Glomerular visceral epithelial cell (primary cell): Measurements from ENCODE around the gene C2CD2.
A peak's percentile ranks its signal among the peaks of the same experiment; 100 is the strongest.
"Not testable (repeated sequence)": the region's sequence is repeated elsewhere in the genome, so short reads cannot be mapped to it uniquely, and the experiment has no call there.

ENCODE experiments used
- DNase-seq: peaks from one replicate; pipeline ENCODE4 v3.0.0-alpha.2; 2016; ENCODE audit errors: extremely low spot score

The C2CD2 gene

DNA sequence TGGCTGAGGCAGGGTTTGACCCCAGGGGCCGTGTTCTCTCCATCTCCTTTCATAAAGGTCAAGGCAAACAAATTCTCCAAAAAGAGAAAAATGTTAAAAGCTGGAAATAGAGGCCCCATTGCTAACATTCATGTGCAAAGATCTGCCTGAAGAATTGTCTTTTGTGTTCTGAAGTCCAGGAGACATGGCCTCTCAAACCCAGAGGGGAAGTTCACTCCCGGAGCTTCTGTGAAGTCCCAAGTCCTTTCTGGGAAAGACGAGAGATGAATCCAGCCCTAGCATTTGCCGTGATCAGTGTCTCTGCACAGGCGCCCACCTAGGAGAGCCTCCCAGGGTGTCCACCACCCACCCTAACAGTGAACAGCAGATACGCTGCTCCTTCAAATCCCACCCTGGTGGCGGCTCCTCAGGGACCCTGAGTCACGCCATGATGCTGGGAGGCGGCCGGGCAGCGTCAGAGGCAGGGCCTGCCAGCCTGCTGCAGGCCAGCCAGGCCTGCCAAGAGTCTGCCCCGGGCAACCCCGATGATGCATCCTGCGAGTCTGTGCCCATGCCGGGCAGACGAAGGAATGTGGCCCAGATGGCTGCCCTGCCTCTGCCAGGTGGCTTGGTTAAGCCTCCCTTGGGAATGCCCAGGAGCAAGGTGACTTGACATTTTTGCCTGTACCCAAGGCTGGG lies 5.2 kb upstream of the C2CD2 start:
- DNase-seq, result peak; percentile 32

DNA sequence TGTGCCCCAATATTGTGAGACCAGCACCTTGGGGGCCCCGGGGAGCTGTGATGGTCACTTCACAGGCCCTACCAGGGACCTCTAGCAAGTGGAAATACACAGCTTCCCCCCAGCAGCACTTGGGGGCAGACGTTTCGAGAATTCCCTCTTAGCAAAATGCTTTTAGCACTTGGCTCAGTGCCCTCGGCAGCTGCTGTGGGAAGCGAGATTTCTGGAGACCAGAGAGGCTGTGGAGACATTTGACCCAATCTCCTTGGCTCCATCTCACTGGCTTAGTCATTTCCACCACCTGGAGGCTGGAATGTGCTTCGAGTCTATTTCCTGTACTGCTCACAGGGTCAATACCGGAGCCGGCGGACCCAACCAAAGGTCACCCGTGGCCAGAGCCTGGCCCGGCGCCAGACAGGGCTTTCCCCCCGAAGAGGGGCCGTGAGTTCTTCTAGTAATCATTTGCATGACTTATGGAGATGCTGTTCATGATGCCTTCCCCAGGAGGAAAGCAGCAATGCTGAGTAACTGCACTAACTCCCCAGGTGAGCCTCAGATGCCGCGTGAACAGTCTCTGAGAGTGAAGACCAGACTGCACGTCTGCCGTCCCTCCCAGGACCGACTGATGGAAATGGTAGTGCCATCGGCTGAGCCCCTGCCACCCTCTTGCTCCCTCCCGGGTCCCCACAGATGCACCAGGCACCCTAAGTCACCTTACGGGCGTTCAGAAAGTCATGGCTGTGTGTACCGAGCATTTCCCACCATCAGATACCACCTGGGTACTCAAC lies 4.4 kb upstream of the C2CD2 start:
- peak; percentile 96 for DNase-seq

DNA sequence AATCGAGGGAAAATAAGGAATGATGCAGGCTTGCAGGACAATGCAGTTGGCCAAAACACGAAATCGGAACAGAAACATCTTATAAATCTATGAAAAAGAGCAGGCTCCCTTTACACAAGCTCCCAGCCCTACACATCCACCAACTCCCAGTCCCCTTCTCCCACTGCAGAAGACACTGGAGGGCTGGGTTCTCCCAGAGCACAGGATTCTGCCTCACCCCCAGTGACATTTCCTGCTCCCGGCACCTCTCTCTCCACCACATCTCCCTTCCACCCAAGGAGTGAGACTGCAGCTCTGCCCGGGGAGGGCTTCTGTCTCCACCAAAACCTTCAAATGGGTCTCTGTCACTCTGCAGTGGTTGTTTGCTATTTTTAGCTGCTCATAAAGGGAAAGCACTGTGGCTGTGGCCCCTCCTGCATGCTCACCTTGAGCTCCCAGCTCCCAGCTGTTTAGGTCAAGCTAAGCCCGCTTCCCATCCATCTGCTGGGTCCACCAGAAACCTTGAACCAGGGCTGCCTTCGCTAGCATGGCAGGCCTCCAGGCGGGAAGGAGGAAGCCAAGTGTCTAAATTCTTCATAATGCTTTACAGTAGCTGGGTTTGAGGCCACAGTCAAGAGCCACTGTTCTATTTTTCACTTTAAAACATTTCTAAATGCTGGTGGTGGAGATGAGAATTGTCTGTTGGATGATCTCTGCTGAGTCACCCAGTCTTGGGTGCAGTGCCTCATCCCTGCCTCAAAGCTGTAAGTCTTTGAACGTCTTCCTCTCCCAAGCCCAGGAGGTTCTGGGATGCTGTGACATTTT lies 3.3 kb upstream of the C2CD2 start:
- DNase-seq, result peak; percentile 64

DNA sequence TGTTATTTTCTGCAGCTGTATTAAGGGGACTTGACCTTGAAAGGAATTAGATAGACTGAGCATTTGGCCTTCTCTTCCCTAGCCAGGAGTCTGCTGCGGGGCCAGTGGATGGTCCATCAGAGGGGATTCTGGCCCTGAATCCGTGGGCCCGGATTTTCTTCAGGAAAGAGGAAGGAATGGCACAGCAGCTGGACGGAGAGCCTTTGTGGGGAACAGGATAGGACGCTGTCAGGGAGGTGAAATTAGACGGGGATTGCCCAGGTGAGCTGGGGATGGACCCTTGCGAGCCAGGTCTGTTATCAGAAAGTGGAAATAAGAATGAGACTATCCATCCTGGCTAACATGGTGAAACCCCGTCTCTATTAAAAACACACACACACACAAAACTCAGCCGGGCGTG lies 1.7 kb upstream of the C2CD2 start:
- DNase-seq, result no peak

DNA sequence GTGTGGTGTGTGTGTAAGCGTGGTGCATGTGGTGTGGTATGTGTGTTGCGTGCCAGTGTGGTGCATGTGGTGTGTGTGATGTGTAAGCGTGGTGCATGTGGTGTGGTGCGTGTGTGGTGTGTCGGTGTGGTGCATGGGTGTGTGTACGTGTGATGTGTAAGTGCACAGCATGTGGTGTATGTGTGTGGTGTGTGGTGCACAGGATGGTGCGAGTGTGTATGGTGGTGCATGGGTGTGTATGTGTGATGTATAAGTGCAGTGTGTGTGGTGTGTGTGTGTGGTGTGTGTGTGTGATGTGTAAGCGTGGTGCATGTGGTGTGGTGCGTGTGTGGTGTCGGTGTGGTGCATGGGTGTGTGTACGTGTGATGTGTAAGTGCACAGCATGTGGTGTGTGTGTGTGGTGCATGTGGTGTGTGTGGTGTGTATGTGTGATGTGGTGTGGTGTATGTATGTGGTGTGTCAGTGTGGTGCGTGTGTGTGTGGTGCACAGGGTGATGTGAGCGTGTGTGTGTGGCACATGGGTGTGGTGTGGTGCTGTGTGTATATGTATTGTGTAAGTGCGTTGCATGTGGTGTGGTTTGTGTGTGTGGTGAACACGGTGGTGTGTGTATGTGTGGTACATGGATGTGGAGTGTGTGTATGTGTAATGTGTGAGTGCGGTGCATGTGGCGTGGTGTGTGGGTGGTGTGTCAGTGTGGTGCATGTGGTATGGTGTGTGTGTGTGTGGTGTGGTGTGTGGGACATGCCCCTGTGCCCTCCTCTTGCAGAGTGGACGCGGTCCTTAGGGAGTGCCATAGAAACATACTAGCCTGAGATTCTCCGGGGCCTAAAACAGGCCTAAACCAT lies 1.1 kb upstream of the C2CD2 start:
- no peak for DNase-seq

DNA sequence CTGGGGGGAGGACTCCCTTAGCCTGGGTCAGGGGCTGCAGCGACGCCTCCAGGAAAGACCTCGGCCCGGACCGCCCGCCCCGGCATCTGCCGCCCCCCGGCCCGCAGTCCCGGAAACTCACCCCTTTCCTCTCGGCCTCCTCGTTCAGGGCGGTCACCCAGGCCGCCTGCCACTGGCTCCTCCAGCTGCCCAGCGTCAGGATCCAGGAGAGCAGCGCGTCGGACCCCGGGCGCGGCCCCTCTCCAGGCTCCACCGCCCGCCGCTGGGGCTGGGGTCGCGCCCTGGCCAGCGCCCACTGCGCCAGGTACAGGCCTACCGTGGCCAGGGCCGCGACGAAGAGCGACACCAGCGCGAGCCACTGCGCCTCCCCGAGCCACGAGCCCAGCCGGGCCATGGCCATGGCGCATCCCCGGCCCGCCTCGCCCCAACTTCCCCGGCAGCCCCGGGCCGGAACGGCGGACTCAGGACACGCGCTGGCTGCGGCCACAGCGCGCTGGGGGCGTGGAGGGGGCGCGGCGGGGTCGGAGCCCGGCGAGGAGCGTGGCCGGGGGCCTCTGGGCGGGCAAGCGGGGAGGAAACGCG lies 478 bp downstream of the C2CD2 start:
- DNase-seq, result no peak

DNA sequence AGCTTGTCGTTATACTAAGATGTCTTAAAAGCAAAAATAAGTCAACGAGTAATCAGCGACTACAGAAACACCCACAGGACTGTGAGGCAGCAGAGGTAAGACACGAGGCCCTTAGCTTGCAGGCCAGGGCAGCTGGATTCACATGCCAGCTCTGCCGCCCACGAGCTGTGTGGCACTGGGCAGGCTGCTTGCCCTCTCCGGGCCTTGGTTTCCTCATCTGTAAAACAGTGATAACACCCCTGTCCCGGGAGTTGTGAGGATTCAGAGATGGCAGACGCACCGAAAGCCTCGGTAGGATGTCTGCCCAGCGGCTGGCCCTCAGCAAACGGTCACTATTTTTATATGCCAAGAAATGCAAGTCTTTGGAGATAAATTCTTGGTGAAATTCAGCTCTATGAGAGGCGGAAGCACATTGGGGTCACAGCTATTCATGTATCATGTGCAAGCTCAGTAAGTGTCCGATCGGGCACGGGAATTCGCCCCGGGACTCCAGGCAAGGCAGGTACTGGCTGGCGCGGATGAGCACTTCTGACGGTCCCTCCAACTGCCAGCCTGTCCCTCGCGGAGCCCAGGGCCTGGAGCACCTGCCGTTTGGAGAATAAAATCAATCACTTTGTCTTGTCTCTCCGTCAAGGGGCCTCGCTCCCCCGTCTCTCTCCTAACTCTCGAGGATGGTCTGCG lies 1.1 kb downstream of the C2CD2 start:
- no peak for DNase-seq

DNA sequence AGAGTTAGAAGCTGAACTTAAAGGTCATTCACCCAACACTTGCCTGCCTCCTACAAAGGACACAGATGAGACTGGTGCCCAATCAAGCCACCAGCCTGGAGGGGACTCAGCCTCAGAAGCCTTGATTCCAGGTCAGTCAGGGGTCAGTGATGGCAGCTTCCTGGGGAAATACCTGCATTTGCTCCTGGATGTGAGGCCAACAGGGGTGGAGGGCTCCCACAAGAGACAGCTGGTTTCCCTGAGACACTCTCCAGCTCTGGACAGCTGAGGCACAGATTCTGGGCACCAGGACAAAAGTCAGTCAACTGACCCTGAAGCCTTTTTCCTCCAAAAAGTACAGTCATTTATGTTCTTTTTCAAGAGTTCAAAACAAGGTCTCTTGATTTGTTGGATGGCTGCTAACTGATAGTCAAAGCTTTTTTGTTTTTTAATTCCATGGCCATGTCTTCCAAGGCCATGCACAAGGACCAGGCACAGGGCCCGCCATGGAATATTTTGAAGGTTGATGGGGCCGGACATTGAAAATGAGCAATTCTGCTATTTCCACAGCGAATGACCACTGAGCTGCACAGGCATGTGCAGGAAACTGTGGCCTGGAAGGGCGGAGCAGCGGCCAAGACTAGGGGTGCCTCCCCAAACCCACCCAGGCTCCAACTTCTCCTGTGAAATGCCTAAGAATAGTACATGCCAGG lies 1.8 kb downstream of the C2CD2 start:
- DNase-seq, result no peak

DNA sequence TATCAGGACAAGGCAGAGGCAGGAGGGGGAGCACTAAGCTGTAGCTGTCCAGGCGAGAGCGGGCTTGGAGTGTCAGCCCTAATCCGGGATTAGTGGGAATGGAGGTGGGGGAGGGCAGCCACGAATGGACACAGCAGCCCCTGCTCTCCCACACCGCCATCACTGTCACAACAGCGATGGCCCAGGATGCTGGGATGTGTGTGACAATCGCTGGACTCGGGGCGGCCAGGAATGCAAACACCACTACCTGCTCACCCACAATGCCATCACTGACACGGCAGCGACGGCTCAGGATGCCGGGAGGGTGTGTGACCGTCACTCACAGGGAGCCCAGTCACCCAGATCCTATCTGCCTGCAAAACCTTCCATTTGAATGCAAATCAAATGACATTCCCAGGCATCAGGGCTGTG lies 2.9 kb downstream of the C2CD2 start:
- no peak for DNase-seq

DNA sequence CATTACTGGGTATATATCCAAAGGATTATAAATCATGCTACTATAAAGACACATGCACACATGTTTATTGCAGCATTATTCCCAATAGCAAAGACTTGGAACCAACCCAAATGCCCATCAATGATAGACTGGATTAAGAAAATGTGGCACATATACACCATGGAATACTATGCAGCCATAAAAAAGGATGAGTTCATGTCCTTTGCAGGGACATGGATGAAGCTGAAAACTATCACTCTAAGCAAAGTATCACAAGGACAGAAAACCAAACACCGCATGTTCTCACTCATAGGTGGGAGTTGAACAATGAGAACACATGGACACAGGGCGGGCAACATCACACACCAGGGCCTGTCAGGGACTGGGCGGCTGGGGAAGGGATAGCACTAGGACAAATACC lies 4.2 kb downstream of the C2CD2 start:
- DNase-seq, result not testable (repeated sequence)

DNA sequence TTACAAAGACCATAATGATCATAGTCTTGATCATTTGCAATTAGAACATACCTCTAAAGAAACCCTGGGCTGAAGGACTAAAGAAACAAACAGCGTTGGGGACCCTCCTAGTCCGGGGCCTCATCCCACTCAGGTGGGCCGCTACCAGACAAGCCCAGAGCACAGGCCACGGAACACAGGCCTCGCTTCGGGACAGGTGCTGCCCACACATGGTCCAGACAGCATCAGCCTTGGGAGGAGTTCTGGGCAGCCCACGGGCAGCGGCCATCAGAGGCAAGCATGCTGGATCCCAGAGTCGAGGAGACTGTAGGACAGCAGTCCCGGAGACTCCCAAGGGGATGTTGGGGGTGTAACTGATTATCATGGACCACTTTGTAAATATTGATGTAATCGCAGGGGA lies 4.9 kb downstream of the C2CD2 start:
- no peak for DNase-seq

DNA sequence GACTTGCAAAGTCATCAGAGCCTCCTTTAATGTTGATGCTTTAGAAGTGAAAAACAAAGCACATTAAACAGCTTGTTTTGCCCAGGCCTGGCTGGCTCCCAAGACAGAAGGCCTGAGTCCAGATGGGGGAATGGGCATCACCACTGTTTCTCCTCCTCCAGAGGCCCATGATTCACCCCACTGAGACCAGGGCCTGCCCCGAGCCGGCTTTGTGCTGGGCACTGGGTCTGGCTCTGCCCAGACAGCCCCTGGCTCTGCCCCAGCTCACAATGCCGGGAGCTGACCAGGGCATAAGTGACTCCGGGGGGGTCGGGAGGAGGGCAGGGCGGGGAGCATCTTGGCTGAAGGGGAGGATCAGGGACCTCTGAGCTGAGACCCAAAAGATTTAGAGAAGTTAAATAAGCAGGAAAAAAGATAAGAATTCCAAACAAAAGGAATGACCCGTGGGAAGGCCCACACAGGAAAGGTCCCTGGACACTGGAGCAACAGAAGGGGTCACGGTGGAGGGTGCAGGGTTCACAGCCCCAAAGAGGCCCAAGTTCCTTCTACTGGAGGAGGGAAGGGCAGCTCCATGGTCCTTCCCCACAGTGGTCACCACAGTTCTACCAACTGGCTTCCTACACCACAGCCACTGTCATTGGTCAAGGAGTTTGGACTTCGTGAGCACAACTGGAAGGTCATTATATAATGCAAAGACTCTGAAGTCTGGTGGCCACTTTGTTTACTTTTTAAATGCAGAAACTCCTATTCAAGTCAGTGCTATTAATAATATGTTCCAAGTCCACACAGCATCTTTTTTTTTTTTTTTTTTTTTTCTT lies 5.5 kb downstream of the C2CD2 start:
- DNase-seq, result peak; percentile 56

DNA sequence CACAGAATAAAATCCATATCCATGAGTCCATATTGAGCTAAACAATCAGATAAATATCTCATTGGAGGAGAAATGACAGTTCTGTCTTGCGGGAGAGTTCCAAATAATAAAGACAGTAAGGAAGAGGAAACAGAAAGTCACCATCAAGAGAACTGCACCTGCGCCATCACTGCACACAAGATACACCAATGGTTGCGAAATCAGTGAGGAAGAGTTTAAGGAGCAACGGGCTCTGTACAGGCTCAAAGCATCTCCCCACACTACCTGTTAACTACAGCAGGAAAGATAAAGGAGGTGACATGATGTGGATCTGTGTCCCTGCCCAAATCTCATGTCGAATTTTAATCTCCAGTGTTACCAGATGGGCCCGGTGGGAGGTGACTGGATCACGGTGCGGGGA lies 7.8 kb downstream of the C2CD2 start:
- no peak for DNase-seq

DNA sequence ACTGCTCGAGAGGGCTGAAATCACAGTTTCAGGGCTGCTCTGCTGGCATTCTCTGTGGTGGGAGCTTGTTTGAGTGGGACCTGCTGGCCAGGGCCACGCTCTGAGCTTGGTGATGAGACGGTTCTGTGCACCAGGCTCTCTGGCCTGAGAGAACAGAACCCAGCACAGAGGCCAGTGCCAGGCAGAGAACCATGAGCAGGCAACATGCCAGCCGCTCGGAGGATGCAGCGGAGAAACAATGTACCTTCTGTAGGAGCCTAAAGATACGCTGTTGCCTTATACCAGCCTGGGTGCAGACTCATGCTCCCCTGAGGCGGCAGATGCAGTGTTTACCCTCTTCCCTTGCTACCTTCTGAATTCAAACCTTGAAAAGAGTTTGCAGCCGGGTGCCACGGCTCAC lies 10.0 kb downstream of the C2CD2 start:
- DNase-seq, result no peak

DNA sequence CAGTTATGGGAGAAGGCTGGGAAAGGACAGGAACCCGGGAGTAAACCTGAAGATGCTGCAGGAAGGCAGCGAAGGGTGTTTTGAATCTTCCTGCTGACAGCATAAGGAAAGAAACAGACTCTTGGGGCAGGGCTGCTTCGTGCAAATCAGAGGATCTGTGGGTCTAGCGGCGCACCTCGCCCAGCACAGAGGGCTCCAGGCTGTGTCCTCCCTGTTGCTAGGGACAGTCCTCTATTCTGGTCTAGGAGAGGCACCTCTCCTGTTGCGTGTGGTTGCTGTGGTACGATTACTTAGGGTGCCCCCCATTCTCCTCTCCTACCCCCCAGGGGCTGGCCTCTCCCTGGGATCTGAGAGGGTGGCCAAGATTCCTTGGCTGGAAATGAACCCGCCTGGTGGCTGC lies 11.4 kb downstream of the C2CD2 start:
- DNase-seq, result no peak

DNA sequence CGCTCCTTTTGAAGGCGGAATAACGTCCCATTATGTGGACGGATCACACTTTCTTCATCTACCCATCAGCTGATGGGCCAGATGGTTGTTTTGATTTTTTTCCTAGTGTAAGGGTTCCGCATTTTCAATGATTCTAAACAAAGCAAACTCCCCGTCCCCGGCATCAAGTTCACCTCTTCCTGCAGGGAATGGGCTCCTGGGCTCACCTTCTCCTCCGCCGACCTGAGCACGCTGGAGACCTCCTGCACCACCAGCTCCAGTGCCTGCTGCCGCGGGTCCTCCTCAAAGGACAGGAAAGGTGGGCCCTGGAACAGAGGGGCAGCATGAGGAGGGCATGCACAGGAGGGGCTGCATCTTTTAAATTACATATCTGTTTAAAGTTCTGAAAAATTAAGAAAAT lies 11.9 kb downstream of the C2CD2 start:
- no peak for DNase-seq

DNA sequence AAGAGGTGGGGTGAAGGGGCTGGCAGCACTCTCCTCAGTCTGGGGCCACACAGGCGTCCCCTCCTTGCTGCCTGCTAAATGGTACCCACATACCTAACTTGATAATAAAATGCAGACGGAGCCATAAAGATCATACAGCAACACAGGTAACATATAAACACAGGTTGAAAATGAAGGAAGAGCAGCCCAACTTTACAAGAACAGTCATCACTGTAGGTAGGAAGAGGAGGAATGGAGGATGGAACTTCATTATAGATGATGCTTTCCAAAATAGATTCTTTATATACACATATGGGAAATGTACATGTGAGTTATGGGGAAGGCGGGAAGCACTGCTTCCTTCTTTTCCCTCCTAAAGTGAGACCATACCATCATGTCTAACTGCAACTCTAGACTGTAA lies 13.4 kb downstream of the C2CD2 start:
- no peak for DNase-seq

DNA sequence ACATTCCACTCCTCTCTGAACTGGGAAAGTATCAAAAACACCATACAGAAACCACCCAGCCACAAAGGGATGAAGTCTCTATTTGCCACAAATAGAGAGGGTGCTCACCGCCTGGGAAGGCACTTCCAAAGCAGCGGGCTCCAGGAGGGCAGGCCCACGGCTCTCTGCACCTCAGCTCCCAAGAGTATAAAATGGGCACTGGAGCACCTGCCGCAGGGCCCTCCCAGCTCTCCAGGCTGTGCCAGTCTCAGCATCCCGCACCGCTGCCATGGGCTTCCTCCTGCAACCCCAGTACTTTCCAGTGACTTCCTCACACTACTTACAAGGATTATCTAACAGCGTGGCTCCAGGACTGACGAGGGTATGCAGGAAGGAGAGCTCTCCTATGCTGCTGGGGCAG lies 14.4 kb downstream of the C2CD2 start:
- no peak for DNase-seq

DNA sequence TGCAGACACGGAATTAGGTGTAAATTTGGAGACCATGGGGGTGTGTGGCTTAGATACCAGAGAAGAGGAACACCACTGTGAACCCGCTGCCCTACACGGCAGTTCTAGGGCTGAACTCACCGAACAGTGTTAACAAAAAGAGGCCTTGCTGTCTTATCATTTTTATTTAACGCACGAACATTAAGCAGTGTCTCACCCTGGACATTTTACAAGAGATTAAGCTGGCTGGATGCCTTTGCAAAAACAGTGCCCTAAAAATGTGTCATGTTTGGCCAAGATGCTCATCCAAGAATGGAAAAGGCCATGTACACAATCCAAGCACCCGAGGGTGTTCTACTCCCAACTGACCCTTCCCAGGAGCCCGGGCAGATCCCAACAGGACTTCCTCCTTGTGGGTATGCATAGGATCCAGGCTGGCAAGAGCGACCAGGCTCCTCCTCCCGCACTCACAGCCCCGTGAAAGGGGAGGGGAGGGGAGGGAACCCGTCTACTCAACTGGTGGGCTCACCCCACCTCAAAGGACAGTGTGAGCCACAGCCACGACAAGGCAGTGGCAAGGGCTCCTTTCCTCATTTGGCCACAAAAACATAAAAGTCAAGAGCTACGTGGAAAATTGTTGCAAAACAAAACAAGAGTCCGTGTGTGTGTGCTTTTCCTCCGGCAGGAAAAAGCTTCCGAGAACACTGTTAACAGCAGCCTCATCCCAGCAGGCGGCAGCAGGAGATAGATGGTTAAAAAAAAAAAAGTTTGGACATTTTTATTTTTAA lies 20.3 kb downstream of the C2CD2 start:
- no peak for DNase-seq
